HL-60/S4 treated with phorbol 12-myristate 13-acetate at 8.2 ng/mL for 4 days and 3 days (cell line): ENCODE measurements around the gene CD22.

Source experiments
- in situ Hi-C: fragments of 300-500 bp; cut with MboI; formaldehyde crosslinking; loops from 2 replicates; pipeline ENCODE4 v1.15.0; 2022; ENCODE audit warnings: low sequenced_read_pairs

Gene CD22

GRCh38 chr19:35340431-35340830 is 11.4 kb downstream of the CD22 start:
- in situ Hi-C loops: no loop called here

DNA sequence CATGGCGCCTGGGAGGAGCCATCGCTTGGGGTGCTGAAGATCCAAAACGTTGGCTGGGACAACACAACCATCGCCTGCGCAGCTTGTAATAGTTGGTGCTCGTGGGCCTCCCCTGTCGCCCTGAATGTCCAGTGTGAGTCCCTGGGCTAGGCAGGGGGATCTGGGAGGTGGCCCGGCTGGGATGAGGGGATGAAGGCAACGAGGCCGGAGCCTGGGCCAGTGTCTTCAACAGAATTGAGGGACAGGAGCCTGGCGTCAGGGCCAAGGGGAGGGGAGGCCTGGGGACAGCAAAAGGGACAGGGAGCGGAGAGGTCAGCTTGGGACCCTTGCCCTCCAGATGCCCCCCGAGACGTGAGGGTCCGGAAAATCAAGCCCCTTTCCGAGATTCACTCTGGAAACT is 12.0 kb downstream of the CD22 start:
- in situ Hi-C loops: no loop called here

GRCh38 chr19:35341565-35342225 is 12.7 kb downstream of the CD22 start:
- in situ Hi-C loops: no loop called here

GRCh38 chr19:35342430-35342829 is 13.4 kb downstream of the CD22 start:
- in situ Hi-C loops: no loop called here

GRCh38 chr19:35344511-35345031 is 15.6 kb downstream of the CD22 start:
- in situ Hi-C loops: no loop called here

DNA sequence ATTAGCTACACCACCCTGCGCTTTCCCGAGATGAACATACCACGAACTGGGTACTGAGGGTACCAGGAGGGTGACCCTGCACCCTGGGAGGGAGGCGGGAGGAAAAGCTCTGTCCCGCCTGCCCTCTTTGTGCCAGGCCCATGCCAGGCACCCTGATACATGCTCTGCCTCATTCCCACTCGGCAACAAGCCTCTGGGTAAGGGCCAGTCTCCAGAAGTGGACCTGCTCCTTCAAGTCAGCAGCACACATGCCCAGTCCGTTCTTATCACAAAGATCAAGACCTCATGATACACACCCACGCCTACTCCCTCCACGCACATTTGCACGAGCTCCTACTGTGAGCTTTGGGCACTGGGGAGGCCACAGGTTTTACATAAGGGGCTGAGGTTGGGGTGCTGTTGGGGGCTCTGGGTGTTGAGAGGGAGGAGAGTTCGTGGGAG is 16.7 kb downstream of the CD22 start:
- in situ Hi-C loops: no loop called here

DNA sequence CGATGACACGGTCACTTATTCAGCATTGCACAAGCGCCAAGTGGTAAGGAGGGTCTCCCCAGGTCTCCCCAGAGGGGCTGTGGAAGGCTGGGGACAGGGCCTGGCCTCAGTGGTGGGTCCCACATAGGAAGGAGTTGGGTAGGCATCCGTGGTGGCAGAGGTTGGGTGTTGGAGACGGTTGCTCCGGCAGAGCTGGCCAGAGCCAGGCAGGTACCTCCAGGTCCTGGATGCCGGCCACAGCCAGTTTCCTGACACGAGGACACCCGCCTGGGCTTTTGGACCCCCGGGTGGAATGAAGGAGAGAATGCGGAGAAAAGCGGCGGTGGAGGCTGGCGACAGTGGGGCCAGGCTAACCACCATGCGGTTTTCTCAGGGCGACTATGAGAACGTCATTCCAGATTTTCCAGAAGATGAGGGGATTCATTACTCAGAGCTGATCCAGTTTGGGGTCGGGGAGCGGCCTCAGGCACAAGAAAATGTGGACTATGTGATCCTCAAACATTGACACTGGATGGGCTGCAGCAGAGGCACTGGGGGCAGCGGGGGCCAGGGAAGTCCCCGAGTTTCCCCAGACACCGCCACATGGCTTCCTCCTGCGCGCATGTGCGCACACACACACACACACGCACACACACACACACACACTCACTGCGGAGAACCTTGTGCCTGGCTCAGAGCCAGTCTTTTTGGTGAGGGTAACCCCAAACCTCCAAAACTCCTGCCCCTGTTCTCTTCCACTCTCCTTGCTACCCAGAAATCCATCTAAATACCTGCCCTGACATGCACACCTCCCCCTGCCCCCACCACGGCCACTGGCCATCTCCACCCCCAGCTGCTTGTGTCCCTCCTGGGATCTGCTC is 17.4 kb downstream of the CD22 start:
- in situ Hi-C loops: no loop called here

DNA sequence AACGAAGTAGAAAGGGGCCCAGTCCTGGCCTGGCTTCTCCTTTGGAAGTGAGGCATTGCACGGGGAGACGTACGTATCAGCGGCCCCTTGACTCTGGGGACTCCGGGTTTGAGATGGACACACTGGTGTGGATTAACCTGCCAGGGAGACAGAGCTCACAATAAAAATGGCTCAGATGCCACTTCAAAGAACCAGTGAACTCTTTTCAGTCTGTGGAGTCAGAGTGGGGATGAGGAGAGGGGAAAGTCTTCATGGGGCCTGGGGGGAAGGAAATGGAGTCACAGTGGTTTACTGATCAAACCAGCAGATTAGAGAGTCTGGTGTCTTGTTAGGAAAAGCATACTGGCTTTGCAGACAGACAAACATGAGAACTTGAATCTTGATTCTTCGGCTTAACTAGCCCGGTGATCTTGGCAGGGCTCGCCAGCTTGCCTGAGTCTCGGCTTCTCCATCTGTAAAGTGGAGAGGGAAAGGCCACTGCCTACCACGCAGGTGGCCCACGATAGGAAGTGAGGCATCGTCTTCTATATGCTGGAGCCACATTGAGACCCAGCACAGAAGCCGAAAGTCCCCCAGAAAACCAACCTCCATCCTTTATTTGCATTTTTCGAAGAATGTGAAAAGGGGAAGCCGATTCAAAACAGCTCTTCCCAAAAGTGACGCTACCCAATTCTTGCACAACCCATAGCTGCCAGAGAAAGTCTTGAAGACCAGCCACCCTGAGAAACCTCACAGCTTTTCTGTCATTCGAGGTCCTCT is 18.4 kb downstream of the CD22 start, which contains the start of gene FFAR1:
Gene FFAR1 (plus strand): TSS at position 732 of the 759 bp plus-strand sequence. CDS start 3,650 bp downstream, outside the sequence.
- in situ Hi-C loops: no loop called here

DNA sequence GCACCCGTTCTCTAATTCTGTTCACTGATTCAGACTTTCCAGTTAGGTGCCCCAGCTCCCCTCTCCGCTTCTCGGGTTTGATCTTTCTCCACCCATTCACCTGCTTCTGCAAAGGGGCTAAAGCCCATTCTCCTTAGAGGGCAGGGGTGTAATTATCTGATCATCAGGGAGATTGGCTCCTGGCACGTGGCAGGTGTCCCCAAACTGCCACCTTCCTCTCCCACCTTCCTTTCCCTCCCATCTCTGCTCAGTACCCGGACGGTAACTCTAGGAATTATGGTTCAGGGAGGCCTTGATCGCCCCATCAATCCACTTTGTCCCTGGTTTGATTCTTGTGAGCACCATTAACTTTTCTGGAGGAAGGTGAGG is 18.9 kb downstream of the CD22 start:
- in situ Hi-C loops: no loop called here

- in situ Hi-C loops: no loop called here
Measured at GRCh38 chr19:35348911-35349611, 20.1 kb downstream of the CD22 start.

DNA sequence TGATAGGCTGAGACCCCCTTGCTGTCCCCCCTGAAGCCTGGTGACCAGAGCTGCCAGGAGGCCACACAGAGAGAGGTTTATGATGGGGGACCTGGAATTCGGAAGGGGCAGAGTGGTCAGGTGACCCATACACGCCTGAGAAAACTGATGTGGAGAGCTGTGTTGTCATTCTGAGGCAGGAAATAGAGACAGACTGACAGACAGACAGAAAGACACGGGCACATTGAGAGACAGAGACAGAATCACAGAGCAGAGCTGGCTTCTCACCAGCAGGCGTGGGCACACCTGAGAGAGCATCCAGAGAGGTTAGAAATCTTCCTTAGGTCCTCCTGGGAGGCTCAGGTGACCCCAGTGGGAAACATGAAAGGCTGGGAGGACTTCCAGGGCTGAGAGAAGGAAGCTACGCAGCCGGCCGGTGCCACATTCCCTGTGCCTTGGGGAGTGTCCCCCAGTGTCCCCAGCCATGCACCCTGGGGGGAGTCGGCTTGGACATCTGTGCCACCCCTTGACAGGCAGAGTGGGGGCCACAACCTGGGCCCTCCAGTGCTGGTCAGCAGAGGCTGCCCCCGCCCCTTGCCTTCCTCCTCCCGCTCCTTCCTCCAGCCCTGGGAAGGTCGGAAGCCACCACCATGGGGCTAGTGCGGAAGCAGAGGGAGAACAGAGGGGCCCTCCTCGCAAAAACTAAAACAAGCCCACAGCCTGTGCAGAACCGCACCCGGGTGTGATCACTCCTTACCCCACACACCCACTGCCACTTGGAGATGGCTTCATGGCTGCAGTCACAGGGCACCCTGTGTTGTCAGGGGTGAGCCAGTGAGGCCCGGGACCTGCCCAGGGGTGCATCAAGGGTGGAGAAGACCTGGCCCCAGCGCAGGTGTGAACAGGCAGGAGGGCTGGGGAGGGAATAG is 20.9 kb downstream of the CD22 start:
- in situ Hi-C loops: no loop called here

GRCh38 chr19:35350591-35350990 is 21.6 kb downstream of the CD22 start:
- in situ Hi-C loops: no loop called here

DNA sequence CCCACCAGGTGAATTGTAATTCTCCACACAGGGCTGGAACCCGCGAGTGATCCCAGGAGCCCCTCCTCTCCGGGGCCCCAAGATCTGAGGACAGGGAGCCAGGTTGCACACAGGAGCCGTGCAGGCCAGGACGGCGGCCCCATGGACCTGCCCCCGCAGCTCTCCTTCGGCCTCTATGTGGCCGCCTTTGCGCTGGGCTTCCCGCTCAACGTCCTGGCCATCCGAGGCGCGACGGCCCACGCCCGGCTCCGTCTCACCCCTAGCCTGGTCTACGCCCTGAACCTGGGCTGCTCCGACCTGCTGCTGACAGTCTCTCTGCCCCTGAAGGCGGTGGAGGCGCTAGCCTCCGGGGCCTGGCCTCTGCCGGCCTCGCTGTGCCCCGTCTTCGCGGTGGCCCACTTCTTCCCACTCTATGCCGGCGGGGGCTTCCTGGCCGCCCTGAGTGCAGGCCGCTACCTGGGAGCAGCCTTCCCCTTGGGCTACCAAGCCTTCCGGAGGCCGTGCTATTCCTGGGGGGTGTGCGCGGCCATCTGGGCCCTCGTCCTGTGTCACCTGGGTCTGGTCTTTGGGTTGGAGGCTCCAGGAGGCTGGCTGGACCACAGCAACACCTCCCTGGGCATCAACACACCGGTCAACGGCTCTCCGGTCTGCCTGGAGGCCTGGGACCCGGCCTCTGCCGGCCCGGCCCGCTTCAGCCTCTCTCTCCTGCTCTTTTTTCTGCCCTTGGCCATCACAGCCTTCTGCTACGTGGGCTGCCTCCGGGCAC is 22.6 kb downstream of the CD22 start:
- in situ Hi-C loops: no loop called here

- in situ Hi-C loops: no loop called here
Measured at GRCh38 chr19:35352177-35352447, 23.1 kb downstream of the CD22 start.

DNA sequence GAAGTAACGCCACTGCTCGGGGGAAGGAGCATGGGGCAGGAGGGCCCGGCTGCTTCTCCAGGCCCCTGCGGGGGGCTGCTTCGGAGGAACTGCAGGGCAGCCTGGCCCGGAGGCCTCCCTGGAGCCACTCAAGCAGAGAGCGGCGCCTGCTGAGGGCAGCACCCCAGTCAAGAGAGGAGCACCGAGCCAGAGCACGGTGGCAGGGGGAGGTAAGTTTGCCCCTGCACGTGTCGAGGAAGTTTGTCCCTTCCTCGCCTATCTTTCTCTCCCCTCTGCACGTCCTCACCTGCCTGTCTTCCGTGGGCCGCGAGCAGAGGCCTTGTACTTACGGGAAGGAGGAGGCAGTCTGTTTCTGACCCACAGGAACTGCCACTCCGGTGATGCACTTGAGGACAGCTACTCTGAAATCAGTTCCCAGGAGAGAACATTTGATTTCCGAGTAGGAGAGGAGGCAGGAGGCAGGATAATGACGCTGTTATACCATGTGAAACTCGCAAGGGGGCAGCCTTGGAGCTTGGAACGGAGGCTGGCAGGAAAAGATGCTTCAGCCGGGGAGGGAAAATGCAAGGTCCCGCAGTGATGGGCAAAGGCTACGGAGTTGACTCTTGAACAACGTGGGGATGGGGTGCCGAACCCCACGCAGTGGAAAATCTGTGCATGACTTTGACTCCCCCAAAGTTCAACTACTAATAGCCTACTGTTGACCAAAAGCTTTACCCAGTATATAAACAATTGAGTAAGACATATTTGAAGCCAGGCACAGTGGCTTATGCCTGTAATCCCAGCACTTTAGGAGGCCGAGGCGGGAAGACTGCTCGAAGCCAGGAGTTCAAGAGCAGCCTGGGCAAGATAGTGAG is 23.7 kb downstream of the CD22 start:
- in situ Hi-C loops: no loop called here

- in situ Hi-C loops: no loop called here
Measured at GRCh38 chr19:35353635-35354034, 24.6 kb downstream of the CD22 start.

DNA sequence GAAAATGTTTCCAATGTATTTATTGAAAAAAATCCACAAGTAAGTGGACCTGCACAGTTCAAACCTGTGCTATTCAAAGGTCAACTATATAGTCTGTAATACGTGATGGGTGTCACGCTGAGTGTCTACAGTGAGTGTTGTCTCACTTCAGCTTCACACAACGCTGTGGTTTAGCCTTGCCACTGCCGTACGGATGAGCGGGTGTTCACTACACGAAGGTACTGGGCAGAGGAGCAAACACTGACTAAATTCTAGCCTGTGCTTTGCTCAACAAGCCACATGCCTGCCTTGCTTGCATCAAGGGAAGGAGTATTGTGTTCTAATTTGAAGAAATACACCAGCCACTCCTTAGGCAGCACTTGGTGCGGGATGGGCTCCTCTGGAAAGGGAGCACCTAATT is 25.9 kb downstream of the CD22 start:
- in situ Hi-C loops: loop anchor here (5.0 kb wide), 1 partner anchor 112 kb away; no protein-coding TSS in a partner anchor
